Mesenchymal stem cell (in vitro differentiated cells and primary cell): ENCODE measurements around the gene OXER1.
A peak's percentile ranks its signal among the peaks of the same experiment; 100 is the strongest.

Experiments
- DNase-seq: peaks from one replicate; pipeline ENCODE4 v3.0.0-alpha.2; 2013
- H2AFZ ChIP-seq: one replicate; pipeline ENCODE4 v1.6.1; 2013; ENCODE audit warnings: low read depth, mild to moderate bottlenecking, control low read depth, inconsistent platforms, low read length, moderate library complexity
- H2AK5ac ChIP-seq: 2 replicates; pipeline ENCODE4 v1.6.1; 2013; ENCODE audit warnings: low read length, moderate library complexity, mild to moderate bottlenecking, inconsistent platforms; ENCODE audit not compliant: severe bottlenecking
- H2BK120ac ChIP-seq: one replicate; pipeline ENCODE4 v1.6.1; 2013; ENCODE audit warnings: low read depth, mild to moderate bottlenecking, inconsistent platforms, low read length, moderate library complexity
- H2BK12ac ChIP-seq, 2 experiments: one replicate each; pipeline ENCODE4 v1.6.1; 2013; ENCODE audit warnings: inconsistent platforms in 2 of 2, low read length in 2 of 2, mild to moderate bottlenecking in 2 of 2, moderate library complexity in 2 of 2, control low read depth in 1 of 2
- H2BK15ac ChIP-seq: one replicate; pipeline ENCODE4 v1.6.1; 2013; ENCODE audit warnings: mild to moderate bottlenecking, low read depth, inconsistent platforms; ENCODE audit not compliant: poor library complexity, severe bottlenecking
- H2BK5ac ChIP-seq: 2 replicates; pipeline ENCODE4 v1.6.1; 2013; ENCODE audit warnings: low read depth, mild to moderate bottlenecking, low read length, control low read depth, inconsistent platforms; ENCODE audit not compliant: poor library complexity, severe bottlenecking
- H3K14ac ChIP-seq, 2 experiments: one replicate each; pipeline ENCODE4 v1.6.1; 2013; ENCODE audit warnings: inconsistent platforms in 2 of 2, low read length in 2 of 2, control low read depth in 1 of 2, mild to moderate bottlenecking in 1 of 2, moderate library complexity in 1 of 2
- H3K18ac ChIP-seq, 2 experiments: one replicate each; pipeline ENCODE4 v1.6.1; 2013; ENCODE audit warnings: inconsistent platforms in 2 of 2, low read length in 2 of 2, control low read depth in 1 of 2, low read depth in 1 of 2, mild to moderate bottlenecking in 1 of 2
- H3K23ac ChIP-seq, 2 experiments: one replicate each; pipeline ENCODE4 v1.6.1; 2013; ENCODE audit warnings: inconsistent platforms in 2 of 2, low read length in 2 of 2, mild to moderate bottlenecking in 2 of 2, moderate library complexity in 2 of 2, control low read depth in 1 of 2
- H3K27ac ChIP-seq: 2 replicates; pipeline ENCODE4 v1.5.1; 2013; ENCODE audit warnings: mild to moderate bottlenecking, moderate library complexity, low read length, control low read depth, inconsistent platforms; ENCODE audit not compliant: poor library complexity, severe bottlenecking
- H3K27me3 ChIP-seq, 2 experiments: 2 replicates each; pipeline versions ENCODE4 v1.6.1 to v1.7.0; 2013; ENCODE audit warnings: low read length in 2 of 2, mild to moderate bottlenecking in 2 of 2, moderate library complexity in 2 of 2, control low read depth in 1 of 2, inconsistent platforms in 1 of 2; ENCODE audit not compliant: control insufficient read depth in 1 of 2, insufficient read depth in 1 of 2
- H3K36me3 ChIP-seq, 2 experiments: 2 replicates each; pipeline versions ENCODE4 v1.6.1 to v1.7.0; 2013; ENCODE audit warnings: low read length in 2 of 2, control low read depth in 1 of 2, inconsistent platforms in 1 of 2, low read depth in 1 of 2, mild to moderate bottlenecking in 1 of 2; ENCODE audit not compliant: insufficient read depth in 2 of 2, control insufficient read depth in 1 of 2
- H3K4ac ChIP-seq, 2 experiments: one replicate each; pipeline ENCODE4 v1.6.1; 2013; ENCODE audit warnings: inconsistent platforms in 2 of 2, low read length in 2 of 2, mild to moderate bottlenecking in 2 of 2, moderate library complexity in 2 of 2, control low read depth in 1 of 2, low read depth in 1 of 2
- H3K4me1 ChIP-seq: 2 replicates; pipeline ENCODE4 v1.6.1; 2013; ENCODE audit warnings: low read depth, low read length, control low read depth; ENCODE audit not compliant: control insufficient read depth, insufficient read depth
- H3K4me2 ChIP-seq: 2 replicates; pipeline ENCODE4 v1.6.1; 2013; ENCODE audit warnings: low read length, mild to moderate bottlenecking, inconsistent platforms; ENCODE audit not compliant: poor library complexity, severe bottlenecking
- H3K4me3 ChIP-seq, 2 experiments: 2 replicates each; pipeline versions ENCODE4 v1.5.1 to v1.7.0; 2013; ENCODE audit warnings: low read length in 2 of 2, mild to moderate bottlenecking in 2 of 2, control low read depth in 1 of 2, low read depth in 1 of 2; ENCODE audit not compliant: insufficient read depth in 1 of 2
- H3K79me1 ChIP-seq: replicated peaks from 2 replicates; pipeline ENCODE4 v1.6.1; 2013; ENCODE audit warnings: mild to moderate bottlenecking, control low read depth, low read length, inconsistent platforms; ENCODE audit not compliant: poor library complexity, severe bottlenecking
- H3K9ac ChIP-seq: 2 replicates; pipeline ENCODE4 v1.7.0; 2013; ENCODE audit warnings: mild to moderate bottlenecking, low read length, moderate library complexity
- H3K9me3 ChIP-seq: 2 replicates; pipeline ENCODE4 v1.7.0; 2013; ENCODE audit warnings: mild to moderate bottlenecking, low read length; ENCODE audit not compliant: control insufficient read depth
- H4K8ac ChIP-seq: one replicate; pipeline ENCODE4 v1.6.1; 2013; ENCODE audit warnings: inconsistent platforms, mild to moderate bottlenecking, low read length, moderate library complexity
- H4K91ac ChIP-seq: one replicate; pipeline ENCODE4 v1.6.1; 2013; ENCODE audit warnings: mild to moderate bottlenecking, low read length, inconsistent platforms
- WGBS: methylation state at CpG from one replicate; pipeline ENCODE4 v1.1.7; 2013; ENCODE audit warnings: mixed read lengths; 5-methylcytosine and 5-hydroxymethylcytosine counted together

OXER1 gene

GRCh38 chr2:42797281-42797680, 33.3 kb upstream of the OXER1 start:
- H3K27me3 ChIP-seq, result peaks cover under 1 to 10% of the 10 kb centered on the region in 2 experiments

DNA sequence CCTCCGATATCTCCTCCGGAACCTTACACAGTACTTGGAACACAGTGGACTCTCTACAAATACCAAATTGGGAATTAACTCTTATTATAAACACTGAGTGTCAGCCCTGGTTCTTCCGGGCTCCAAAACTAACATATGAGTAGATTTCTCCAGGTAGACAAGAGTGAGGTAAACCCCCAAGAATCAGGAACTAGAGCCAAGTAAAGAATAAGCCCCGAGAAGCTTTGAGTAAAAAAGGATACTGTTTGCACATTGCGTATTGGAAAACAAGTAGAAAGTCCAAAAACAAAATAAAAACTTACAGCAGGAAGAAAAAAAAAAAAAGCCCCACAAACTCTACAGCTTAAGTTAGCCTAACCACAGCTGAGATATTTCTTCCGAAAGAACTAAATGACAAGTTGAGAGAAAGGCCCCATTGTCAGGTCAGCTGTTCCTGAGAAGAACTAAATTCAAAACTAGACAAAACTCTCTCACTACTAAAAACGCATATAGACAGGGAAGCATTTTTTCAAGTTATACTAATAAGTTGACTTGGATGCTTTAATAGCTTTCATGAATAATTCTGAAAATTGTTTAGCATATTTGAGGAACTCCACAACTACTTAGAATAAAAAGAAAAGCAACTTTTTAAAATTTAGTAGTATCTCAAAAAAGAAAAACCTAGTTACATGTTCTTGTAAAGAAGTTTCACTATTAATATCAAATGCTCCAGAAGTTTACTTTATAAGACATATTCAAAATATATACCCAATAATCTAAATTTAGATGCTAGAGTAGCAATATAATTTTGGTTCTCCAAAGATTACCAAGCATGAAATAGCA, 32.7 kb upstream of the OXER1 start:
- Histone ChIP-seq H2BK15ac (no peak overlapping the region), H2AFZ (no peak overlapping the region), H3K9ac (peak overlapping the region; percentile 7), H3K27me3 (peaks cover 7 to 16% of the 10 kb centered on the region in 2 experiments), H3K4me1 (peaks cover 13% of the 10 kb centered on the region), H3K9me3 (no peaks in the 10 kb centered on the region), H3K18ac (no peak overlapping the region), H4K8ac (no peak overlapping the region), H3K36me3 (no peaks in the 10 kb centered on the region), H3K27ac (peak overlapping the region; percentile 34), H2BK5ac (peak overlapping the region; percentile 24), H4K91ac (no peak overlapping the region), H3K23ac (no peak overlapping the region), H3K79me1 (no peaks in the 10 kb centered on the region), H3K4me3 (no peak overlapping the region), H2BK12ac (no peak overlapping the region), H3K14ac (no peak overlapping the region), H2AK5ac (no peak overlapping the region), H3K4me2 (no peak overlapping the region), H3K4ac (no peak overlapping the region), H2BK120ac (no peak overlapping the region)
- 95% methylated on average over 5 of the region's 7 CpGs for WGBS
- DNase-seq, result no peak

More at GRCh38 chr2:42797281-42797680, 33.3 kb upstream of the OXER1 start:
- H3K79me1 ChIP-seq, result no peaks in the 10 kb centered on the region
- H4K8ac ChIP-seq, result no peak overlapping the region
- WGBS, result 90% methylated on average over 6 of the region's 6 CpGs
- H3K9me3 ChIP-seq, result no peaks in the 10 kb centered on the region
- H3K9ac ChIP-seq, result no peak overlapping the region
- no peak for DNase-seq
- H2AFZ ChIP-seq, result no peak overlapping the region
- no peak overlapping the region for H2BK5ac ChIP-seq
- no peak overlapping the region for H3K27ac ChIP-seq
- no peaks in the 10 kb centered on the region for H3K36me3 ChIP-seq
- no peak overlapping the region for H3K4me2 ChIP-seq
- H3K4ac ChIP-seq, result no peak overlapping the region
- no peak overlapping the region for H2BK120ac ChIP-seq
- H3K18ac ChIP-seq, result no peak overlapping the region
- H4K91ac ChIP-seq, result no peak overlapping the region
- no peak overlapping the region for H2AK5ac ChIP-seq
- no peak overlapping the region for H3K14ac ChIP-seq
- H2BK12ac ChIP-seq, result no peak overlapping the region
- no peak overlapping the region for H2BK15ac ChIP-seq
- no peak overlapping the region for H3K23ac ChIP-seq
- peaks cover 13% of the 10 kb centered on the region for H3K4me1 ChIP-seq
- no peak overlapping the region for H3K4me3 ChIP-seq

DNA sequence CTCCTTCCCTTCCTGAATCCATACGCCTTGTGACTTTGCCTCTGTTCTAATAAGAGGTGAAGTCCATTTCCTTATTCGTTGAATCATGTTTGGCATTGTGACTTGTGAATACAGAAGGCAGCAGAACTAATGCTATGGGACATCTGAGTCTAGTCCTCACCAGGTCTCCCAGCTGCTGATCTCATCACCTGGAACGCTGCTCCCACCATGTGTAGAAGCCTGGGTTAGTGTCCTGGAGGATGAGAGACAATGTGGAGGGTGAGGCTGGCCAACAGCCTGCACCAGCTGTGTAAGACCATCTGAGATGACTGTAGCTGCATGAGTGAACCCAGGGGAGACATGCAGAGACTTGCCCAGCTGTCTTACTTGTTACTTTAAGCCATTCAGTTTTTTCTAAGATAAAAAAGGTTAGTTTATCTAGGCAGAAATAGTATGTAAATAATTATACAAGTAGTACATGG, 31.9 kb upstream of the OXER1 start:
- Histone ChIP-seq H2BK5ac (no peak overlapping the region), H4K8ac (peak overlapping the region; percentile 79), H2BK15ac (peak overlapping the region; percentile 65), H2AFZ (no peak overlapping the region), H3K36me3 (no peaks in the 10 kb centered on the region), H3K14ac (no peak overlapping the region), H3K79me1 (no peaks in the 10 kb centered on the region), H3K18ac (peak overlapping the region; percentile 92 to 93), H3K27me3 (peaks cover 15 to 23% of the 10 kb centered on the region in 2 experiments), H4K91ac (peak overlapping the region; percentile 80), H3K27ac (peak overlapping the region; percentile 15), H3K9me3 (no peaks in the 10 kb centered on the region), H3K4me2 (no peak overlapping the region), H3K23ac (no peak overlapping the region), H3K9ac (peak overlapping the region; percentile 7), H3K4me3 (peak overlapping the region in 1 of 2 experiments; percentile 20), H2BK120ac (no peak overlapping the region), H2BK12ac (peak overlapping the region; percentile 49 to 94), H2AK5ac (no peak overlapping the region), H3K4me1 (peaks cover 13% of the 10 kb centered on the region), H3K4ac (peak overlapping the region; percentile 55 to 59)
- WGBS, result 84% methylated on average over 3 of the region's 3 CpGs
- peak; percentile 66 for DNase-seq

- H3K27me3 ChIP-seq, result peaks cover 16 to 24% of the 10 kb centered on the region in 2 experiments
- no peaks in the 10 kb centered on the region for H3K79me1 ChIP-seq
- no peak overlapping the region for H2BK15ac ChIP-seq
- no peak overlapping the region for H3K23ac ChIP-seq
- 96% methylated on average over 4 of the region's 6 CpGs for WGBS
- H4K91ac ChIP-seq, result no peak overlapping the region
- no peaks in the 10 kb centered on the region for H3K9me3 ChIP-seq
- peak overlapping the region; percentile 46 for H4K8ac ChIP-seq
- no peak overlapping the region for H2BK120ac ChIP-seq
- no peak overlapping the region for H3K27ac ChIP-seq
- H3K36me3 ChIP-seq, result no peaks in the 10 kb centered on the region
- H2BK12ac ChIP-seq, result peak overlapping the region in 1 of 2 experiments; percentile 70
- no peak overlapping the region for H3K9ac ChIP-seq
- H3K4me2 ChIP-seq, result no peak overlapping the region
- H2AK5ac ChIP-seq, result no peak overlapping the region
- H3K4ac ChIP-seq, result no peak overlapping the region
- no peak overlapping the region for H3K4me3 ChIP-seq
- H3K18ac ChIP-seq, result no peak overlapping the region
- no peak overlapping the region for H2AFZ ChIP-seq
- no peak overlapping the region for H2BK5ac ChIP-seq
- H3K4me1 ChIP-seq, result peaks cover 13% of the 10 kb centered on the region
- H3K14ac ChIP-seq, result no peak overlapping the region
- DNase-seq, result no peak
Measured at GRCh38 chr2:42795275-42795674, 31.3 kb upstream of the OXER1 start.
